Activated CD4-positive, CD25-positive, alpha-beta regulatory T cell treated with anti-CD3 and anti-CD28 coated beads, Interleukin-2, amount 50 U/mL, for 72 hours (primary cell): Measurements from ENCODE around the gene SCUBE1.
"Not testable (repeated sequence)": the region's sequence is repeated elsewhere in the genome, so short reads cannot be mapped to it uniquely, and the experiment has no call there.

Experiments
- DNase-seq: peaks from one replicate; pipeline ENCODE4 v3.0.0; 2021

Gene SCUBE1

GRCh38 chr22:43299736-43300135 is 43.4 kb downstream of the SCUBE1 start:
- DNase-seq: no peak

GRCh38 chr22:43298062-43298801 is 44.9 kb downstream of the SCUBE1 start:
- no peak for DNase-seq

- DNase-seq: no peak
Observed at GRCh38 chr22:43297270-43298061, 45.7 kb downstream of the SCUBE1 start.

- DNase-seq: no peak
Observed at GRCh38 chr22:43296276-43296902, 46.8 kb downstream of the SCUBE1 start.

- no peak for DNase-seq
Observed at GRCh38 chr22:43295660-43296059, 47.5 kb downstream of the SCUBE1 start.

- no peak for DNase-seq
Observed at GRCh38 chr22:43295173-43295572, 48.0 kb downstream of the SCUBE1 start.

GRCh38 chr22:43293655-43294392 is 49.3 kb downstream of the SCUBE1 start:
- no peak for DNase-seq

GRCh38 chr22:43293259-43293654 is 49.9 kb downstream of the SCUBE1 start:
- DNase-seq: no peak

GRCh38 chr22:43292630-43293018 is 50.5 kb downstream of the SCUBE1 start:
- no peak for DNase-seq

- DNase-seq: no peak
Observed at GRCh38 chr22:43291381-43291780, 51.8 kb downstream of the SCUBE1 start.

GRCh38 chr22:43289976-43290721 is 53.0 kb downstream of the SCUBE1 start:
- DNase-seq: no peak

- no peak for DNase-seq
Observed at GRCh38 chr22:43289531-43289963, 53.6 kb downstream of the SCUBE1 start.

- DNase-seq: no peak
Observed at GRCh38 chr22:43288807-43289420, 54.3 kb downstream of the SCUBE1 start.

GRCh38 chr22:43288378-43288777 is 54.8 kb downstream of the SCUBE1 start:
- DNase-seq: no peak

- no peak for DNase-seq
Observed at GRCh38 chr22:43287441-43287840, 55.7 kb downstream of the SCUBE1 start.

GRCh38 chr22:43281394-43281793 is 61.8 kb downstream of the SCUBE1 start:
- no peak for DNase-seq

- not testable (repeated sequence) for DNase-seq
Observed at GRCh38 chr22:43280523-43280886, 62.7 kb downstream of the SCUBE1 start.

- no peak for DNase-seq
Observed at GRCh38 chr22:43279867-43280522, 63.2 kb downstream of the SCUBE1 start.

- DNase-seq: no peak
Observed at GRCh38 chr22:43277987-43278601, 65.1 kb downstream of the SCUBE1 start.

GRCh38 chr22:43277091-43277490 is 66.1 kb downstream of the SCUBE1 start:
- no peak for DNase-seq

GRCh38 chr22:43276321-43276720 is 66.9 kb downstream of the SCUBE1 start:
- DNase-seq: no peak
